HS-27A (cell line): ENCODE measurements around the gene POTEG.
"Not testable (repeated sequence)": the region's sequence is repeated elsewhere in the genome, so short reads cannot be mapped to it uniquely, and the experiment has no call there.

Source experiments
- DNase-seq: peaks from one replicate; pipeline ENCODE4 v3.0.0-alpha.2; 2012; ENCODE audit warnings: low read depth, missing footprints

POTEG gene

DNA sequence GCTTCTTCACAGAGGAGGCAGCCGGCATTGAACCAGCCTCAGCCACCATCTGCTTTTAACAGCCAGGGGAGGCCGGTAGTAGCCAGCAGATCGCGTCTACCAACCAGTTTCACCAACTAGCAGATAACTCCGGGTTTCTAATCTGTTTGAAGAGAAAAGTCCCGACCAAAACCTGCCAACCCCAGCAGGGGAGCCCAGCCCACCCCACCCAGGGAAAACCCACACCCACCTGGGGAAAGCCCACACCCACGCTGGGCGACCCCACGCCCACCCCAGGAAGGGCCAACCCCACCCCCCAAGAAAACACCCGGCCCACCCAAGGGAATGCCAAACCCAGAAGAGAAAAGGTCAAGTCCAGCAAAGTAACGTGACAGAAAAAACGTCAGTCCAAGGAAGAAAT is at the start of gene POTEG:
Gene POTEG, minus strand, starts transcription at position 101 of the 400 bp plus-strand sequence. Its CDS starts 52 bp downstream, at position 49.
- not testable (repeated sequence) for DNase-seq

DNA sequence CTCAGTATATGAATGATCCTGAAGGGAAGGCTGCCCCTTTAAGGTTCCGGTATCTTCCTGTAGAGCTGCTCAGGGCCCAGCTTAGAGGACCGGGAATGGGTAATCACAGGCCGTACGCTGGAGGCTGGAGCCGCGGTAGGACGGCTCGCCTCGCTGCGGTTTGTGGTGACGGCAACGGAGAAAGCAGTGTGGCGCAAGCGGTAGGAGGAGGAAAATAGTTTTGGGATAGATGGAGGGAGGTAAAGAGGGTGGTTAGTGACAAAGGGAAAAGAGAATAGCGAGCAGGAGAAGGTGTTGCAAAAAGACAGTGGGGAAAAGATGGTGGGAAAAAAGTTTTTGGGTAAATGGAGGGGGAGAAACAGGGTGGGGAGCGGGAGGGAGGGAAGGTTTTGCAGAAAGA is 48.0 kb upstream of the POTEG start:
- DNase-seq, result not testable (repeated sequence)

- DNase-seq, result not testable (repeated sequence)
Measured at GRCh38 chr14:19481421-19481820, 47.3 kb upstream of the POTEG start.

DNA sequence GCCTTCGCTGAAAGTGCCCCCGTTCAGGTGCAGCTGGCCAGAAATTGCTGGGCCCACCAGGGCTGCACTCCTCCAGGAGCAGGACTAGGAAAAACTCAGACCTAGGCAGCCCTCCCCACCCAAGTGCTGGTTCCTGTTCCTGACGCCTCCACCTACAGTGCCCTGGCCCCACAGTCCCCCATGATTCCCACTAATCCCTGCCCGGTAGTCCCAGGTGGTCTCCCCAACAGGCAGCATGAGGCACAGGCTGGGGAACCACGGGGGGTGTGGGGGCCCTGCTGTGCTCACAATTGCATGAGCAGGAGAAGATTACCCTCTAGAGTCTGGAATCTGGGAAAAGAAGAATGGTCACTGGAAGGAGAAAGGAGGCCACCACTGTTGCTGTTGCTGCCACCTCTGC is 46.4 kb upstream of the POTEG start:
- DNase-seq, result not testable (repeated sequence)

DNA sequence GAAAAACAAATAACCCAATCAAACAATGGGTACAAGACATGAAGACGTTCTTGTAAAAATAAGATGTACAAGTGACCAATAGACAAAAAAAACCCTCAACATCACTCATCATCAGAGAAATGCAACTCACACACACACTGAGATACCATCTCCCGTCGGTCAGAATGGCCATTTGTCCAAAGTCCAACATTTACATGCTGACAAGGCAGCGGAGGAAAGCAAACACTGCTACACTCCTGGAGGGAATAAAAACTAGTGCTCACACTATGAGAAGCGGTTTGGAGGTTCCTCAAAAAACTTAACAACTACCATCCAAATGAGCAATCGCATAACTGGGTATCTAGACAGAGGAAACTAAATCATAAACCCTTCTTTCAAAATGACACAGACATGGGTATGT is 11.6 kb upstream of the POTEG start:
- DNase-seq, result not testable (repeated sequence)

DNA sequence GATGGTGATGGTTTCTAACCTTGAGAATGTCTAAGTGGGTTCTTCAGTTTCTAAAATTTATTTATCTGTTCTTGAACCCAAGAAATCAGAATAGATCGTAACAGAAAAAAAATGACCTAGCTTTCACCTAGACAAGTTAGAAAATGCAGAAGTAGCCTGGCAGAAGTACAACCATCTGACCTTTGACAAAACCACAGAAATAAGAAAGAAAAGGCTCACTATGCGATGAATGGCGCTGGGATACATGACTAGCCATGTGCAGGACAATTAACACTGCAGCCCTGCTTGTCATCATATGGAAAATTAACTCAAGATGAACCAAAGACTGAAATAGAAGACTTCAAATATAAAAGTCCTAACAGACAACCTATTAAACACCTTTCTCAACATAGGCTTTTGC is 5.7 kb upstream of the POTEG start:
- DNase-seq, result not testable (repeated sequence)

- DNase-seq, result not testable (repeated sequence)
Measured at GRCh38 chr14:19439219-19439618, 5.1 kb upstream of the POTEG start.

GRCh38 chr14:19437126-19437443 is 2.9 kb upstream of the POTEG start:
- DNase-seq, result not testable (repeated sequence)

- DNase-seq, result not testable (repeated sequence)
Measured at GRCh38 chr14:19436311-19437125, 2.4 kb upstream of the POTEG start.

DNA sequence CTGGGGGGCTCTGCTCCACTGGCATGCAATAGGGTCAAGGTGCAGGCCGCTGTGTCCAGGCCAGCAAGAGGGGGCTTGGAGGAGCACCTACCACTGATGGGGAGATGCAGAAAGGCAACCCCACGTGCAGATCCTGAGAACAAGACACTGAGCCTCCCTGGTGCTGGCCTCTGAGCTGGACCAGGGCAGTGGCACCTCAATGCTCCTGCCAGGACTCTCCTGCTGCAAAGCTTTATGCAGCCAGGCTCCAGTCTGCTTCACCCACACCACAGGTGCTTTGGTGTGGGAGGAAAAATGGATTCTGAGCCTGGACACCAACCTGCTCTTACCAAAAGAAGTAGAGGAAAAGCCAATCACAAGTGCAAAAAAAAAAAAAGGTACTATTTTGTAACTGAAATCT is 1.7 kb upstream of the POTEG start:
- DNase-seq, result not testable (repeated sequence)

DNA sequence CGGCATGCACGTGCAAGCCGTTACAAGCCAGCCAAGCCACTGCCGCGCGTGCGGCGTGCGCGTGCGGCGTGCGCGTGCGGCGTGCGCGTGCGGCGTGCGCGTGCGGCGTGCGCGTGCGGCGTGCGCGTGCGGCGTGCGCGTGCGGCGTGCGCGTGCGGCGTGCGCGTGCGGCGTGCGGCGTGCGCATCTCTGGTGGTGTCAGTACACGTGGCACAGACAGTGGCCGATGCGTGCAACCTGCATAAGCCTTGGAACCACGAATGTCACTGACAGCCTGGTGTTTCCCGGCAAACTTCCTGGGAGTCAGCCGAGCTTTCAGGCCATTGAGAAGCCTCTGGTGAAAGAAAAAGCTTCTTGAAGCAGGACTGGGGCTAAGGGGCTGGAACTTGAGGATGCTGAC is 750 bp upstream of the POTEG start:
- not testable (repeated sequence) for DNase-seq

DNA sequence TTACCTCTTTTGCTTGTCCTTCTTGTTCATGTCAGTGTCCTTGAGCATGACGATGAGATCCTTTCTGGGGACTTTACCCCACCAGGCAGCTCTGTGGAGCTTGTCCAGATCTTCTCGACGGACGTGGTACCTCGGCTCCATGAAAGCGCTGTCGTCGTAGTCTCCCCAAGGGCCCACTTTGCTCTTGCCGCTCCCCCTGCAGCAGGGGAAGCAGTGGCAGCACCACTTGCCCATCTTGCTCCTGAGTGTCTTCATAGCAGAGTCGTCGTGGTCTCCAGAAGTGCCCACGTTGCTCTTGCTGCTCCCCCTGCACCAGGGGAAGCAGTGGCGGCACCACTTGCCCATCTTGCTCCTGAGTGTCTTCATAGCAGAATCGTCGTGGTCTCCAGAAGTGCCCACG is 376 bp downstream of the POTEG start:
- DNase-seq, result not testable (repeated sequence)

DNA sequence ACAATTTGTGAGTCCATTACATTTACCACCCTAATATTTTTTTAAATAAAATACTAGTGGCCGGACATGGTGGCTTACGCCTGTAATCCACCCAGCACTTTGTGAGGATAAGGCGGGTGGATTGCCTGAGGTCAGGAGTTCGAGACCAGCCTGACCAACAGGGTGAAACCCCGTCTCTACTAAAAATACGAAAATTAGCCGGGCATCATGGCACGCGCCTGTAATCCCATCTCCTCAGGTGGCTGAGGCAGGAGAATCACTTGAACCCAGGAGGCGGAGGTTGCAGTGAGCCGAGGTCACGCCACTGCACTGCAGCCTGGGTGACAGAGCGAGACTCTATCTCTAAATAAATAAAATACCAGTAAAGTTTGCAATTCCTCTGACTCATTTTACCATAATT is 25.6 kb downstream of the POTEG start:
- not testable (repeated sequence) for DNase-seq

DNA sequence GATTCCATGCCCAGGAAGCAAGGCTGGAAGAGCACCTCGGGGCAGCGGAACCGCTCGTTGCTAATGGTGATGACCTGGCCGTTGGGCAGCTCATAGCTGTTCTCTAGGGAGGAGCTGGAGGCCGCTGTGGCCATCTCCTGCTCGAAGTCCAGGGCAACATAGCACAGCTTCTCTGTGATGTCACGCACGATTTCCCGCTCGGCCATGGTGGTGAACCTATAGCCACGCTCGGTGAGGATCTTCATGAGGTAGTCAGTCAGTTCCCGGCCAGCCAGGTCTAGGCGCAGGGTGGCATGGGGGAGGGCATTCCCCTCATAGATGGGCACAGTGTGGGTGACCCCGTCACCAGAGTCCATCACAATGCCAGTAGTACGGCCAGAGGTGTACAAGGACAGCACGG is 32.0 kb downstream of the POTEG start:
- not testable (repeated sequence) for DNase-seq

GRCh38 chr14:19394727-19395126 is 39.4 kb downstream of the POTEG start:
- DNase-seq, result not testable (repeated sequence)

- not testable (repeated sequence) for DNase-seq
Measured at GRCh38 chr14:19390230-19390629, 43.9 kb downstream of the POTEG start.

DNA sequence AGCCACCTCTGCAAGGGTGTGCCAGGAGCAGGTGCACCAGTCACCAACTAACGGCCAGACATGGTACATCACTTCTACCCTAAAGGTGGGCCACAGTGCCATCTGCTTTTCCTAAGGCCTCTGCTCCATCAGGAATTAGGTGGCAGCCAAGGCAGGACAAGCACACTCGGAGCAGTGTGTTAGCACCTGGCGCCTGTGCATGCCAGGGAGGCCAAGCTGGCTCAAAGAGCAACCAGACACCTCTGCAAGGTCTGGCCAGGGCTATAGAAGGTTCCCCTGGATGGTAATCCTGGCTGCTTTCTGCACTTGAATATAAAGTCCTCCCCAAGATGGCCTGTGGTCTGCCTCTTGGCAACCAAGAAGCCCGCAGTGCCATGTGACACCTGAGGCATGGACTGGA is 45.4 kb downstream of the POTEG start:
- DNase-seq, result not testable (repeated sequence)

- not testable (repeated sequence) for DNase-seq
Measured at GRCh38 chr14:19386996-19387395, 47.1 kb downstream of the POTEG start.

DNA sequence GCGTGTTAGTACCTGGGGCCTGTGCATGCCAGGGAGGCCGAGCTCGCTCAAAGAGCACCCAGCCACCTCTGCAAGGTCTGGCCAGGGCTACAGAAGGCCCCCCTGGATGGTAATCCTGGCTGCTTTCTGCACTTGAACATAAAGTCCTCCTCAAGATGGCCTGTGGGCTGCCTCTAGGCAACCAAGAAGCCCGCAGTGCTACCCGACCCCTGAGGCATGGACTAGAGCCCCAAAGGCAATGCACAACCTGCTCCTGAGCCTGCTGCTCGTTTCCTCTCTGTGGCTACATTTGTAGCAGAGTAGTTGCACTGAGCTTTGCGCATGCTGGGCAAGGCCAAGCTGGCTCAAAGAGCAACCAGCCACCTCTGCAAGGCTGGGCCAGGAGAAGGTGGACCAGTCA is 47.8 kb downstream of the POTEG start:
- DNase-seq, result not testable (repeated sequence)

GRCh38 chr14:19384088-19384781 is 49.9 kb downstream of the POTEG start:
- not testable (repeated sequence) for DNase-seq

DNA sequence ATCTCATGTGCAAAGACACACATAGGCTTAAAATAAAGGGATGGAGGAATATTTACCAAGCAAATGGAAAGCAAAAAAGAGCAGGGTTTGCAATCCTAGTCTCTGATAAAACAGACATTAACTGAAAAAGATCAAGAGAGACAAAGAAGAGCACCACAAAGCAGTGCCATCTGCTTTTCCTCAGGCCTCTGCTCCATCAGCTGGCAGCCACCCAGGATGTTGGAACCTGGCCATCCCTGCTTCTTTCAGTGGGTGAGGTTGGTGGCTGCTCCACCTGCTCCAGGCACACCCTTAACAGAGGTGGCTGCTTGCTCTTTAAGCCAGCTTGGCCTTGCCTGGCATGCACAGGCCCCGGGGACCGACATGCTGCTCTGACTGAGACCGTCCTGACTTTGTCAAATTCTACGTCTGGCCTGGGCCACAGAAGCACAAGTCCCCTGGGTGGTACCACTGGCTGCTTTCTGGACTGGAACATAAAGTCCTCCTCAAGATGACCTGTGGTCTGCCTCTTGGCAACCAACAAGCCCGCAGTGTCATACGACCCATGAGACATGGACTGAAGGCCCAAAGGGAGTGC is 51.0 kb downstream of the POTEG start:
- not testable (repeated sequence) for DNase-seq

DNA sequence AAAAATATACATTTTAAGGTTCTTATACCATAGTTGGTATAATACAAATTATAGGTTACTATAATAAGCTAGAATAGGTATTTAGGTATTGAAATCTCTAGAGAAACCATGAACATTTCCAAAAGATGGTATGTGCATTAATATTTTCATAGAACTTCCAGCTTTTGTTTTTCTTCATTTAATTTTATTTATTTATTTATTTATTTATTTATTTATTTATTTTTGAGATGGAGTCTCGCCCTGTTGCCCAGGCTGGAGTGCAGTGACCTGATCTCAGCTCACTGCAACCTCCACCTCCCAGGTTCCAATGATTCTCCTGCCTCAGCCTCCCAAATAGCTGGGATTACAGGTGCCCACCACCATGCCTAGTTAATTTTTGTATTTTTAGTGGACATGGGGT is 54.0 kb downstream of the POTEG start:
- DNase-seq, result not testable (repeated sequence)

GRCh38 chr14:19374451-19374903 is 59.7 kb downstream of the POTEG start:
- not testable (repeated sequence) for DNase-seq
